Left lobe of liver (tissue), 2 donors: ENCODE measurements around the gene BOD1L1. TPM values are rescaled to one million over a fixed set of nuclear protein-coding genes. Genes with fewer than 3 reads are reported as not detected.

ENCODE experiments used
- ATAC-seq: fragments of 200-7000 bp; cut with Tn5 transposase; one replicate; pipeline ENCODE4 v1.9.1; 2020; ENCODE audit warnings: mild to moderate bottlenecking, moderate library complexity
- DNase-seq: peaks from one replicate; pipeline ENCODE4 v3.0.0-alpha.2; 2020; ENCODE audit warnings: low spot score
- total RNA-seq: library from RNA; stranded (reverse); gene quantifications from one replicate; pipeline ENCODE4 v1.2.1, GENCODE V29; 2021
- donor health status: DM: no; HTN: no; CAD: no; lungs with moderate emphysema.
- donor health status: DM: no; HTN: yes; CAD: no.

BOD1L1 gene
- total RNA-seq, 1 donor from 2014 or later = 8.0 TPM

DNA sequence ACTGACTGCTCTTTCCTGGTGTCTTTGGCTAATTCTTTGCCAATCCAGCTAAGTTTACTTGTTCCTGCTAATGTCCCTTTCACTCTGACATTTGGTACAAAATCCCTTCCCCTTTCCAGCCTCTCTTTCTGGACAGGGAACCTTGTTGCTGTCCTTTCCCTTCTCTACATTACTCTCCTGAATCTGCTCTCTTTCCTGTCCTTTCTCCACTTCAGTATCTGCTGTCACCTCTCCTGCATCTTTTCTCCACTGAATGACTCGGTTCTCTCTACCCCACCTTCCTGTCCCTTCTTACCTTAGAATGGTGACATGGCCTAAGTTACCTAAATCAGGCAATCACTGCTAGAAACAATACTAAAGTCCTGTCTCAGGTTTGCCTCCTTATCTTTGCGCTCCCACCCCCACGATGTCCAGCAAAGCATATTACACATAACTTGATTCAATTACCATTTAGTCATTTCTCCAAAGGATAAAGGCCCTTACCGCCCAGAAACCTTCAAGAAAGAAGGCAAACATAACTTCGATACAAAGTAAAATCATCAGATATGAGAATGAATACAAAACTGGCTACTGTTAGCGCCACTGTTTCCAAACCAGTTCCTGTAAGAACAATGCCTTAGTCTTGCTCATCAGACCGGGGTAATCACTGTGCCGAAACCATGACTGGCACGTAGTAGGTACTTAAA is 890 bp downstream of the BOD1L1 start:
- no peak for DNase-seq
- no peak for ATAC-seq

DNA sequence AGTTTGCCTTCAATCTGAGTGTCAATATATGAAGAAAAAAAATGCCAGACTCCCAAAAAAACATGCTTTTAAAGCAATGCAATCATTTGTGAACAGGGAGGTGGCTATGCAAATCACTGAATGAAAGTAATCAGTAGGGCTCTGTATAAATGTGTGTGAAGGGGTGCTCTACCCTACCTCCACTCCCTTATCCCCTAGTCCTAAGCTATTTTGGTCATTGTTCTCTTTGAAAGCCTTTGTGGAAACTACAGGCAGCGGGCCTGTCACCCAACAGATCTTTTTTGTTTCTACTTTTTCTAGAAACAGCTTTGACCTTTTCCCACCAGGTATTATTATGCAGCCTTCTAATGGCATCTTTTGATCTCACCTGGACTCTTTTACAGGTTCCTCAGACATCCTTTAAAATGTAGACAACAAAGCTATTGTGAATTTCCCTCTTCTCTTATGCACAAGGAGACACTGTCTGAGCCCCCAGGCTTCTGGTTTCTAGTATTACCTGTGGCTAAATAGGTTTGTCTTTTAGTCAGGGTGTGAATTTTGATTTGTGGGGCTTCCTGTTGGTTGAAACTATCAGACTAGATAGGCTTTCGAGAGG is 9.2 kb downstream of the BOD1L1 start:
- no peak for ATAC-seq
- no peak for DNase-seq

DNA sequence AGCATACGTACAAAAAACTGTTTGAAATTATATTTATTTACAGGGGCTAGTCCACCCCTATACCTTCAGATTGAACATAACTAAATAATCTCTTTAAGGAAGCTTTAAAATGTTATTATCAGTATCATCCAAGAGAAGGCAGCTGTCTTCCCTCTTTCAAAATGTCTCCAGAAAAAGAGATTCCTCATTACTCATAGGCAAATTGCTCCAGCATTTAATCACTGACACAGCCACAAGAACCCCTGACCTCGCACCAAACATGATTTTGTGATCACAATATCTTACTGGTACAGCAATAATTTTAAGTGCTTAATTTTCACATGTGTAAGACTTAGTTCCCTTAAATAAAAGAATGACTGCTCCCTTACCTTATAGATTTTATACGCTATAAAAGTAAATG is 9.7 kb downstream of the BOD1L1 start:
- DNase-seq (no peak), ATAC-seq (no peak)

DNA sequence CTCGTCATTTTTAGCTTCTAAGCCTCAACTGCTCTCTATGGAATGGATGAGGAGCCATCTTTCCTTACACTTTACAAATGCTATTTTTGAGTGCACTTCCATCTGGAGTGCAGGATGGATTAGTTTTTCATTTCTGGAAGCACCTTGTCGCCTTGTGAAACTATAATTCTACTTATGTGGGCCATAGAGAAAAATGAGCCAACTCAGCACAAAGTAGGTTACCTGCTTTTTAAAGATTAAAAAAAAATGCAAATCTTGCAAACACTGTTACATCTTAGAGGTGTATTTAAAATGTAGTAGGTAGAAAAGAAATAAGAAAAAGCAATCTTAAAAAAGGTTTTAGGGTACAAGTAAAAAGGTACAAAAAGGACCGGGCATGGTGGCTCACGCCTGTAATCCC is 10.9 kb downstream of the BOD1L1 start:
- no peak for DNase-seq
- no peak for ATAC-seq

DNA sequence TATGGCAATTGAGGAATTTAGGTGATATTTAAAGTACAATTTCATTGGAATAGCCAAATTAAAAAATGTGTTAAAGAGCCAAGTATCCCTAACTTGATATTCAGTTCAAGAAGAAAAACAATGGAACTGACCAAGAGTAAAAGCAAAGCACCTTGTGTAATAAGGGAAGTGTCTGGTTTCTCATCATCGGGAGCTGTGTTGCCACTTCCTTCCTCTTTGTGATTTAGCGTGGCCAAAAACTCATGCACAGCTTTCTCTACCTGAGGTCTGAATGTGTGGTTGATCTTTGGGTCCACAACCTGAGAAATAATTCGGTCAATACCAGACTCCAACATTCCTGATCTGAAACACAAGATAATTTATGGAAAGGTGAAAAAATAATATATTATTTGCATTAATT is 12.4 kb downstream of the BOD1L1 start:
- no peak for DNase-seq
- ATAC-seq = no peak

DNA sequence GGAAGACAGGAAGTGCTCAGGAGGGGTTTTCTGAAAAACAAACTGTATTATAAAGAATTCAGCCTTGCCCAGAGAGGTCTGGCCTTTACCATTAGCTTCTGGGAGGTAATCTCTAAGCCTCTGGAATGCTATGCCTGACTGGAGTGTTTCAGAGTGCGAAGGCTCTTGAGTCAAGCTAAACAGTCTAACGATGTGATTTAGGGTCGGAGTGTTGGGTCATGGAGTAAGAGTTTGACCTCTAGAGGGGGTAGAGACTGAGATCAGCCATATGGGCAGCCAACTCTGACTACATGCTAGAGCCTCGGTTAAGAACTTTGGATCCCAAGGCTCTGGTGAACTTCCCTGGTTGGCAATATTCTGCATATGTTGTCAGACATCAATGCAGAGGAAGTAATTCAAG is 15.0 kb downstream of the BOD1L1 start:
- DNase-seq = no peak

DNA sequence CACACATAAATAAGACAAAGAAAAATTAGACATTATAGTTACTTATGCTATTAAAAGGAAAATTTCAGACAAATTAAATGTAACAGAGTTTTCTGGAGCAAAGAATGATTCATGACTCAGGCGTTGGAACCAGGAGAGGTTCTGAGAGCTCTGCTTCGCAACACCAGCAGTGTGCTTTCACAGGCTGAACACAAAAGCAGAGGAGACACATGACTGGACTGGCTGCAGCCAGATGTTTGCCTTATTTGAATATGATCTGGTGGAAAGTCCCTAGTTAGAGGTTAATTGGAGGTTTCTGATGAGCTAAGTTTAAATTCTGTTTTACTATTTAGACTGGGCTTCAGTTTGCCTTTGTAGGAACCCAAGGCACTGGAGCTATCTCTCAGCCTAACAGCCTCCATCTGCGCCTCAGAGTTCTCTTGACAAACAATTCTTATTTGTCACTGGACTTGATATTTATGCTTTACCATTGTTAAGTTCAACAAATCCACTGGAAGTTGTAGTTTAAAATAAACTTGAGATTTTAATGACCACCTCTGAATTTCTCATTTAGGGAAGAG is 16.2 kb downstream of the BOD1L1 start:
- DNase-seq (no peak), ATAC-seq (no peak)

More for the DNA sequence above, 15.0 kb downstream of the BOD1L1 start:
- no peak for ATAC-seq

DNA sequence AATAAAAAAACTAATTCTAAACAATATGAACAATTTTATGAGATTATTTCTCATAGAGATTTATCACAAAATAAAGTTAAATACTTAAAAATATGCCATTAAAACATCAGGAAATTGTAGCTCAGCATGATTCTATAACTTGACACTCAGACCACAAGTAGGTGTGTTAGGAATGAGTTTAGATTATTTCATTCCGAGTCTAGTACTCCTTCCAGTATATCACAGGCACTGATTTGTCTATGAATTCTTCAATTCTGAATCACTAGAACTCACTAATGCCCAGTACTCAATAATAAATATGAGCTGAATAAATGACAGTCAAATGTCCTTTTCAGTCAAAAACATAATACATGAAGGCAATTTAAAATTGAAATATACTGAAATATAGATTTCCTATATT is 22.2 kb downstream of the BOD1L1 start:
- DNase-seq = no peak
- no peak for ATAC-seq

DNA sequence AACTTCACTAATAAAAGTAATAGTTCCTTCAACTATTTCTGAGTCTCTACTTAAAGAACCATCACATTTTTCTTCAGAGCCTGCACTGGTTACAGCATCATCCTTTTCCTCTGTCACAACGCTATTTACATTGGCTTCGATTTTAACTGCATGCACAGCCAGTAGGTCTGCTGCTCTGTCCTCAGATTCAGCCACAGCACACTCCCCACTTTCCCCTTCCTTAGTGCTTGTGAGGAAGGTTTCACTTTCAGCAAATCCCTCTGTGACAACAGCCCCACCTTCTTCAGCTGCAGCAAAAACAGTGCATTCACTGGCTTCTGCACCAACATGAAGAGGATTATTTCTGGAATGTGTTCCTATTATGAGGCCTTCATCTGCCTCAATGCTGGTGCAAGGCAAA is 25.7 kb downstream of the BOD1L1 start:
- ATAC-seq (no peak), DNase-seq (no peak)

DNA sequence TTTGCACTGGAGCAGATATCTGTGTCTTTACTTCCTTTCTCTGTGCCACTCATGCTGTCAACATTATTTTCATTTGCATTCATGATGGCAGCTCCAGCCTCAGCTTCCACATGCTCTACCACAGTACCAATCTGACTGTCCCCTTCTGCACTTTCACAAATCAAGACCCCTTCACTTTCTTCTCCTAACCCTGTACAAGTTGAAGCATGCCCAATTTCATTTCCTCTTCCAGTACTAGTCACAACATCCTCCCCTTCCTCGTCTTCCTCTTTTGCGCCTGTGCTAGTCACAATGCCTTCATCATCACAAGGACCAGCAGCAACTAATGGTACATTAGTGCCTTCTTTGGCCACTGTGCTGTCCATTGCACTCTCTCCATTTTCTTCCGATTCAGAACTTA is 26.5 kb downstream of the BOD1L1 start:
- DNase-seq (no peak), ATAC-seq (no peak)

DNA sequence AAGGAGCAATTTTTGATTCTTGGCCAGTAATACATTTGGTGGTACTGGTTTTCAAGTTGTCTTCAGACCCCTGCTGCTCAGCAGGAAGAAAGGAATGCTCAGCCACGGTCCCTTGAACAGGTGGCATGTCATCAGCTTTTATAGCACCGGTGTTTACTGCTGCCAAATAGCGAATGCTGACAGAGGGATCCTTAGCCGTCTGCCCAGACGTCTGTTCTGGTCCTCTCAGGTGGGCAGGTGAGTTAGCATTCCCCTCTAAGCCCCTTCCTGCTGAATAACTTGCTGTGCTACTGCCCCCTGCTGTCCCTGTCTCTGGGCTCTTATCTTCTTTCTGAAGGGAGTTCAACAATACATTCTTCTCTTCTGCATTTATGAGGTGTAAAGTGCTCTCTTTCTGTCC is 28.4 kb downstream of the BOD1L1 start:
- ATAC-seq = no peak
- DNase-seq = no peak

DNA sequence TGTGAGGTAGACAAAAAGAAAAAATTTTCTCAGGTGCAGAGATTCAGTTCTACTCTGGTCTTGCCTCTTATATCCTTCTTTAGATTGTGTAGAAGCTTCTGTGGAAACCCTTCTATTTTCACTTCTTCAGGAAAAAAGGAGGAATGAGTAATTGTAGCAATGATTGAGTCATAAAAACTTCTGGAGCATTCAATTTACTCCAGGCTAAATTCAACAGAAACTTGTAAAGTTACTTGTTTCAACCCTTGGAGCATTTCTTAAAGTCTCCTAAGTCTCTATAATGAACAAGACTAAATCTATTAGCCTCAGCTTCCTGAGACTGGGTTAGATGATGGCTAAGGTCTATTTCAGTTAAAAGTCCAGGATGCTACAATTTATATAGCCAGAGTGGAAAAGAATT is 29.9 kb downstream of the BOD1L1 start:
- DNase-seq (no peak), ATAC-seq (no peak)

DNA sequence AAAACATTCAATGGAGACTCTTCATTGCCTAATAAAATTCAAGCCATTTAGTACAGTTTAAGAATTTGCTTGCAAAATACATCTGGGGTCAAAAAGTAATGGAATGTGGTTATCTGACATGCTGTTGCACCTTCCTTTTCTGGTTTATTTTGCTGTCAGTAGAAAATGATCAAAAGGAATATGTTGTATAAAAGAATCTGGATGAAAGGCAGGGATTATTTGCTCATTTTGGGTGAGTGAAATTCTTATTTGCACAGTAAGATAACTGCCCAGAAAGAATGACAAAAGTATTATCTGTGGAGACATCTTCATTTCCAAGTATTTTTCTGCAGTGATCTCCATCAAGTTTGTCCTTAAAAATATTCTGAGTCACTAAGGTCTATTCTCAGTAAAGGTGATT is 30.4 kb downstream of the BOD1L1 start:
- DNase-seq = no peak
- no peak for ATAC-seq

DNA sequence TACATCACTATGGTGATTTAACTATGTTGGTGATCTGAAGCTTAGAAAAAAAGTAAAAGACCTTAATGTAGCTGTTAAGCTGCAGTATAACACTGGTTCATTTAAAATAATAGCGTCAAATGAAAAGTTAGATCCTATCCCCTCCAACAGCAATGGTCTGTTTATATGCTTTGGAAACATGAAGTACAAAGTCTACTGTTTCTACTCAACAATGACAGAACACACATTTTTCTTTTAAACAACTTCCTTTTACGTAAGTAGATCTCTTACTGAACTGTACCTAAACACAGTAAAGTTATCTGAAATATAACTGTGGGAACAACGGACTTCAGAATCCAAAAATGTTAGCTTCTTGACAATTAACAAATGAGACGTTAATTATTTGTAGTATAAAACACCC is 35.3 kb downstream of the BOD1L1 start:
- no peak for ATAC-seq

DNA sequence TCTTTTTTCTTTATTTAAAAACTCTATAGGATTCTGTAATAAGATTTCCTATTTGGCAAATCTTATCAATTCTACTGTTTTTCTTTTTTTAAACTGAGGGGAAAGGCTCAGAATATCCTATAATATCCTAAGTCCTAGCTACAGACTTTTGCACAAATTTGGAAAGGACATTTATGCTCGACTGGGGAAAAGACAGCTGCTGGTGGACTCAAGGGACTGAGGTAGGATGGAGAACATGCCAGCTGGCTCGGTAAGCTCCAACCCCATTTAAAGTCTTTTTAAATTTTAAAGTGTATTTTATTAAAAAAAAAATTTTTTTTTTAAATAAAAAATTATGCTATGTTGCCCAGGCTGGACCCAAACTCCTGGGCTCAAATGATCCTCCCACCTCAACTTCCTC is 36.8 kb downstream of the BOD1L1 start:
- no peak for DNase-seq
- no peak for ATAC-seq

More for the DNA sequence above, 35.3 kb downstream of the BOD1L1 start:
- no peak for DNase-seq

DNA sequence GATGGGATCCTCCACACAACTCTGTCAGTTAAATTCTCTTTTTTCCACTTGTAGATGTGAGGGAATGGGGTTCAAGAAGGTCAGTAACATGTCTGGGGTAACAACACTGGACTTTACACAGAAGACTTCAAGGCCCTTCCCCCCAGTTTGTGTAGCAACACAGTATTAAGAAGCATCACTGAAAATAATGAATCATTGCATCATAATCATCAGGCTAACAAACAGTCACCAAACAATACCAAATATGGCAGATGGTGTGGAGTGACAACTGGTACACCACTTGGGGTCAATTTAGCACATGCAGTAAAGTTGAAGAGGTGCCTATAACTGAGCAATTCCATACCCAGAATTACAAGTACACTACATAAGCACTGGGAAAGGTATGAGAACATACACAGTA is 38.6 kb downstream of the BOD1L1 start:
- DNase-seq = no peak
- ATAC-seq = no peak

DNA sequence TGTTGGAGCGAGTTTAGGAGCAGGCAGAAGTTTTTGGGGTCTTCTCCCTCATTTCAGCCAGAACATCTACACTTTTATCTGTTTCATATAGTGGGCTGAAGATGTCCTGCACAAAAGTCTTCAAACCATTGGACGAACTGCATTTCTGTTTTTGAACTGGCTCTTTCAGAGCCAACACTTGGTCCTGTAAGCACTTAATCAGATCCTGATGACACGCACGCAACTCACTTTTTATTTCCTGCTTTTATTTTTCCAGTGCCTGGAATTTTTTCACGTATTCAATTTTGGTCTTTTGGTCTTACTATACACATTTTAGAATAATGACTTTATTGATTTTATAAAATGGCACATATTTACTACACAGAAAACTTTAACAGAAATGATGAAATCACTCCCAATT is 43.0 kb downstream of the BOD1L1 start:
- DNase-seq (no peak), ATAC-seq (no peak)

DNA sequence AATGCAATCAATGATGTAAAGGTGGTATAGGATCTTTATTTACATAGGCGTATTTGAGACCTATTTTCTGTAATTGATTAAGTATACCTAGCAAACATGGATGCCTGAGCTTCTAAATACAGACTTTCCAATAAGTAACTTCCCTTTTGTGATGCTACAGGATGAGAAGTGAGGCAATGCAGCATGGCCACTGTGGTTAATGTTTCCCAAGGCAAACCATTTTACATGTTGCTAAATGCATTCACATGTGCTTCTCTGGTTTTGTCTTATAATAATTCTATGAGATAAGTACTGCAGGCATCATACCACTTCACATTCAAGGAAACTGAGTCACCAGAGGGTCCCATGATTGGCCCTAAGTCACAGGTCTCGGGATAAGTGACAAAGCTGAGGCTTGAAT is 47.5 kb downstream of the BOD1L1 start:
- no peak for DNase-seq
- no peak for ATAC-seq

DNA sequence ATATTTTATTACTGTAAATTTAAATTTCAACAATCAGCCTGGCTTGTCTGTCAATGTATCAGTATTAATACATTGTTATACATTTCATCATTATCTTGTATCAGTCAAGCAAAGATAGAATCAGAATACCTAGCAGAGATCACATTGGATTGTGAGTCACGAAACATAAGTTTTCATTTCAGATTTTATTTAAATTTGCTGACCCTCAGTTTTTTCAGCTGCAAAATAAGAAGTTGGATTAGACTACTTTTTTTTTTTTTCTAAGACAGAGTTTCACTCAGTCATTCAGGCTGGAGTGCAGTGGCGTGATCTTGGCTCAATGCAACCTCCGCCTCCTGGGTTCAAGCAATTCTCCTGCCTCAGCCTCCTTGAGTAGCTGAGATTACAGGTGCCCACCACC is 49.9 kb downstream of the BOD1L1 start:
- DNase-seq (no peak), ATAC-seq (no peak)

DNA sequence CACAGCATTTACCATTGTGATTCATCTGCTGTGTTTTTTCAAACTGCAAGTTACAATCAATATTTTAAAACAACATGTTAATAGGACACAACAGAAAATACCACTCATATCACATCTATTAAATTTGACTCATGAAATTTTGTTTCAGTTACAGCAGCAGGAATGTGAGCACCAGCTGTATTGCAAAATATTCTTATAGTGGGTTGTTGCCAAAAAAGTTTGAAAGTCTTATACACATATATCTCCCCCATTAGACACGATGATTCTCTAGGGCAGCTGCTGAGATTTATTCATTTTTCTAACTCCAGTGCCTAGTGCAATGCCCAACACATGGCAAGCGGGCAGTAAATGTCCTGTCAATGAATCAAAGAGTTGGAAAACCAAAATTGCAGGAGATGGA is 56.6 kb downstream of the BOD1L1 start:
- no peak for DNase-seq
- ATAC-seq = no peak

DNA sequence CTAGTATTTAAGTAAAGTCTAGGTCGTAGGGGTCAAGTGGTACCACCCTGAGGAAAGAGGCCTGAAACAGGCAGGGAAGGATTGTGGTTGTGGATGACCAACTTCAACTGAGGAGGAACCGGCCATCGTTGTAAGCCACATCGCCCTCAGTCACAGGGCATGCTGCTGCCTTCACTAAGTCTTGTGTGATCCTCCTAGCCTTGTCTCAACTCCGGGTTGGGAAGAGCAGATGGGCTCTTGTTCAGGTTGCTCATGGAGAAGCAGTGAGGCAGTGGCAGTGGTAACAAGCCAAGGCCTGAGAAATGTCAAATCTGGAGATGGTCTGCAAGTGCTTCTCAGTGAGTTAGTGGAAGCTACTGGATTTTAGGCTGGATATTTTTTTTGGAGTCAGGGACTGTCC is 60.4 kb downstream of the BOD1L1 start:
- no peak for ATAC-seq

DNA sequence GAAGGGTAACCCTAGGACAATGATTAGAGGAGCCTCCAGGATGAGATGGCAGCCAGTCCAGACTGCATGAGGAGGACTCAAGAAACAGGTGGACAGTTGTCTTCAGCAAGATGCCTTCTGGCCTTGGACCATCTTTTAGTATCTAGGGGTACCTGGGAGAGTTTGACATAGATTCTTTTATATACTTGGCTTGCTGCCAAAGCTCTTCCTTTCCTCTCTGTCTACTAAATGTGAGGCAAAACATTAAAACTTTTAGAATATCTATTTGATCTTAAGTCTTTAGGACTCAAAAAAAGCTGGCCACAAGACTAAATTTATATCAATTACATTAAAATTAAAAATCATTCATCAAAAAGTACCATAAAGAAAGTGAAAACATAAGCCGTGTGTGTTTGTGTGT is 64.6 kb downstream of the BOD1L1 start:
- ATAC-seq (no peak), DNase-seq (no peak)

More for the DNA sequence above, 60.4 kb downstream of the BOD1L1 start:
- DNase-seq = no peak

DNA sequence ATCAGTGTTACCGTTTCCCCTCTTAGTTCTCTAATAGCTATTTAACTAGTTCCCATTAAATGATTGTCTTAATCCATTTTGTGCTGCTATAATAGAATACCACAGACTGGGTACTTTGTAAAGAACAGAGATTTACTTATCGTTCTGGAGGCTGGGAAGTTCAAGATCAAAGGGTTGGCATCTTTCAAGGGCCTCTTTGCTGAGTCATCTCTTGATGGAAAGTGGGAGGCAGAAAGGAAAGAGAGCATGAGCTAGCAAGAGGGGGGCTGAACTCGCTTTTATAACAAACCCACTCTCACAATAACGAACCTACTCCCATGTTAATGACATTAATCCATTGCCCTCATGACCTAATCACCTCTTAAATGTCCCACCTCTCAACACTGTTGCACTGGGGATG is 65.9 kb downstream of the BOD1L1 start:
- no peak for ATAC-seq
- no peak for DNase-seq
